DOHH2 (cell line): Measurements from ENCODE around the gene SNX20.

Source experiments
- H3F3A ChIP-seq: fragments of 200-600 bp; sonication (generic), shearing (Covaris generic); 2 replicates; pipeline ENCODE4 v1.6.0; 2016; ENCODE audit warnings: antibody characterized with exemption, mild to moderate bottlenecking; ENCODE audit not compliant: control insufficient read depth, insufficient read depth
- H3K27ac ChIP-seq: fragments of 200-600 bp; sonication (generic); 2 replicates; pipeline ENCODE4 v1.5.1; 2014; ENCODE audit warnings: low read depth, mild to moderate bottlenecking, low read length, moderate library complexity
- H3K27me3 ChIP-seq: fragments of 200-600 bp; sonication (generic); 2 replicates; pipeline ENCODE4 v1.6.1; 2014; ENCODE audit warnings: mild to moderate bottlenecking, low read length, mixed read lengths; ENCODE audit not compliant: control insufficient read depth
- H3K36me3 ChIP-seq: fragments of 200-600 bp; sonication (generic); 2 replicates; pipeline ENCODE4 v1.6.1; 2014; ENCODE audit warnings: mild to moderate bottlenecking, low read length, moderate library complexity, mixed read lengths; ENCODE audit not compliant: control insufficient read depth
- H3K4me1 ChIP-seq: fragments of 200-600 bp; sonication (generic); 2 replicates; pipeline ENCODE4 v1.6.1; 2014; ENCODE audit warnings: mild to moderate bottlenecking, low read length, mixed read lengths; ENCODE audit not compliant: control insufficient read depth
- H3K4me2 ChIP-seq: fragments of 200-600 bp; sonication (generic); 2 replicates; pipeline ENCODE4 v1.6.0; 2014; ENCODE audit warnings: mild to moderate bottlenecking, low read length, moderate library complexity
- H3K4me3 ChIP-seq: fragments of 200-600 bp; sonication (generic); 2 replicates; pipeline ENCODE4 v1.5.1; 2014; ENCODE audit warnings: mild to moderate bottlenecking, low read length, mixed read lengths
- H3K79me2 ChIP-seq: fragments of 200-600 bp; sonication (generic); 2 replicates; pipeline ENCODE4 v1.6.1; 2014; ENCODE audit warnings: mild to moderate bottlenecking, low read length, mixed read lengths; ENCODE audit not compliant: control insufficient read depth
- H3K9me2 ChIP-seq: fragments of 200-600 bp; sonication (generic); replicated peaks from 2 replicates; pipeline ENCODE4 v1.6.1; 2014; ENCODE audit warnings: mild to moderate bottlenecking, low read length, mixed read lengths; ENCODE audit not compliant: control insufficient read depth
- H3K9me3 ChIP-seq: fragments of 200-600 bp; sonication (generic); 2 replicates; pipeline ENCODE4 v1.6.1; 2014; ENCODE audit warnings: antibody characterized with exemption, low read length, mixed read lengths; ENCODE audit not compliant: control insufficient read depth, insufficient read depth
- H4K20me1 ChIP-seq: fragments of 200-600 bp; sonication (generic); 2 replicates; pipeline ENCODE4 v1.6.0; 2014; ENCODE audit warnings: low read depth, mild to moderate bottlenecking, antibody characterized with exemption, low read length, moderate library complexity; ENCODE audit not compliant: control insufficient read depth, insufficient read depth
- CTCF ChIP-seq: fragments of 200-600 bp; sonication (generic); IDR thresholded peaks from one replicate; pipeline ENCODE4 v1.5.1; 2014; ENCODE audit warnings: antibody characterized with exemption, mild to moderate bottlenecking, low read depth, low read length; ENCODE audit not compliant: poor library complexity, severe bottlenecking
- EZH2phosphoT487 ChIP-seq: fragments of 200-600 bp; sonication (generic); IDR thresholded peaks from 2 replicates; pipeline ENCODE4 v1.6.1; 2017; ENCODE audit warnings: borderline replicate concordance, mild to moderate bottlenecking, antibody characterized with exemption, low read length, moderate library complexity, mixed read lengths

The SNX20 gene

GRCh38 chr16:50684823-50685461, 3.8 kb upstream of the SNX20 start:
- no peak for TF ChIP-seq CTCF
- TF ChIP-seq EZH2phosphoT487 = no peak
- H3K4me3 ChIP-seq = no peak overlapping the region
- H3K79me2 ChIP-seq = no peaks in the 10 kb centered on the region
- no peak overlapping the region for H3K4me2 ChIP-seq
- H3K9me2 ChIP-seq = no peaks in the 10 kb centered on the region
- no peaks in the 10 kb centered on the region for H3F3A ChIP-seq
- no peaks in the 10 kb centered on the region for H3K36me3 ChIP-seq
- H3K9me3 ChIP-seq = no peaks in the 10 kb centered on the region
- H3K27me3 ChIP-seq = 0 out of 2 replicates have a peak, but pooled peaks cover 2% of the 10 kb centered on the region
- no peaks in the 10 kb centered on the region for H4K20me1 ChIP-seq
- no peak overlapping the region for H3K27ac ChIP-seq
- H3K4me1 ChIP-seq = peaks cover 20% of the 10 kb centered on the region

- TF ChIP-seq EZH2phosphoT487 (no peak), CTCF (no peak)
- no peaks in the 10 kb centered on the region for H3K9me2 ChIP-seq
- no peak overlapping the region for H3K4me2 ChIP-seq
- no peaks in the 10 kb centered on the region for H3K27me3 ChIP-seq
- H4K20me1 ChIP-seq = no peaks in the 10 kb centered on the region
- H3K79me2 ChIP-seq = no peaks in the 10 kb centered on the region
- H3K9me3 ChIP-seq = no peaks in the 10 kb centered on the region
- peaks cover 20% of the 10 kb centered on the region for H3K4me1 ChIP-seq
- H3K36me3 ChIP-seq = no peaks in the 10 kb centered on the region
- no peaks in the 10 kb centered on the region for H3F3A ChIP-seq
- H3K27ac ChIP-seq = no peak overlapping the region
- H3K4me3 ChIP-seq = no peak overlapping the region
Observed at GRCh38 chr16:50683689-50684374, 2.7 kb upstream of the SNX20 start.

- H3K79me2 ChIP-seq = no peaks in the 10 kb centered on the region
- no peak for TF ChIP-seq EZH2phosphoT487
- no peak for TF ChIP-seq CTCF
- H3K4me2 ChIP-seq = peak overlapping the region; percentile 56
- no peak overlapping the region for H3K27ac ChIP-seq
- no peaks in the 10 kb centered on the region for H3K9me2 ChIP-seq
- no peaks in the 10 kb centered on the region for H4K20me1 ChIP-seq
- no peaks in the 10 kb centered on the region for H3K9me3 ChIP-seq
- peak overlapping the region; percentile 64 for H3K4me3 ChIP-seq
- peaks cover 20% of the 10 kb centered on the region for H3K4me1 ChIP-seq
- H3K27me3 ChIP-seq = no peaks in the 10 kb centered on the region
- no peaks in the 10 kb centered on the region for H3K36me3 ChIP-seq
- H3F3A ChIP-seq = no peaks in the 10 kb centered on the region
Observed at GRCh38 chr16:50680556-50680893, 587 bp downstream of the SNX20 start.
